HG02759 (cell line): Measurements from ENCODE around the gene NUBP1.
"Not testable (repeated sequence)": the region's sequence is repeated elsewhere in the genome, so short reads cannot be mapped to it uniquely, and the experiment has no call there.

Experiments
- ATAC-seq: cut with Tn5 transposase; IDR thresholded peaks from one replicate; pipeline ENCODE4 v1.9.1; 2021; ENCODE audit warnings: mild to moderate bottlenecking, moderate library complexity; ENCODE audit not compliant: unreplicated experiment

NUBP1 gene

DNA sequence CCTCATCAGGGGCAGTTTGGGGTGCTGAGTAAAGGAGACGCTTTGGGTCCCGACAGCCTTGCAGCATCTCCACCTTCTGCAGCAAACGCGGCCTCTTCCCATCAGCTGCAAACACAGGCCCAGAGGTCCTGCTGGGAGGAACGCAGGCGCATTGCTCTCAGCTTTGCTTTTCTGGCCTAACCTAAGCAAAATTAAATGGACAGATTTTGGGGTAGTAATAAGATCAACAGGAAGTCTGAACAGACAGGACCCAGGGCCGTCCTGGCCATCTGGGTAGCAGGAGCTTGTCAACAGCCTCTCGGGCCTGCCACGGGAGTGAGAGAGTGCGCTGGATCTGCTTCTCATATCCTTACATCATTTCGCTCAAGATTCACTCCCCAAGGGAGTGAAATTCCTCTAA lies 7.2 kb downstream of the NUBP1 start:
- no peak for ATAC-seq

DNA sequence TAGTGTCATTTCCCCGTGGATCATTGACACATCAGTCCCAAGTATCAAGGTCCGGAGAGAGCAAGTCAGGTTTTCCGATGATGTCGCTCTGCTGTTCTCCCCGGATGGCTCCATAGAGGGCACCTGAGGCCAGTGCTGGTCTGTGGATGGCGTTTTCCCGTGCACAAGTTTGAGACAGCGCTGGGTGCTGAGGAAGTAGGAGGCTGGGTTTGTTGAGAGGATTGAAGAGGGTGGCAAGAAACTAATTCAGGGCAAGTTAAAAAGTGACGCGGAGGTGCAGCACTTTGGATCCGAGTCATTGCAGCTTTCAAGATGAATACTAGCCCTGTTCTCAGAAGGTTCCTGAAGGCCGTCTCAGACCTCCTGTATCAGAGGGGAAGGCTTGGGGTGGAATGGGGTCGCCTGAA lies 7.7 kb downstream of the NUBP1 start:
- ATAC-seq: no peak

DNA sequence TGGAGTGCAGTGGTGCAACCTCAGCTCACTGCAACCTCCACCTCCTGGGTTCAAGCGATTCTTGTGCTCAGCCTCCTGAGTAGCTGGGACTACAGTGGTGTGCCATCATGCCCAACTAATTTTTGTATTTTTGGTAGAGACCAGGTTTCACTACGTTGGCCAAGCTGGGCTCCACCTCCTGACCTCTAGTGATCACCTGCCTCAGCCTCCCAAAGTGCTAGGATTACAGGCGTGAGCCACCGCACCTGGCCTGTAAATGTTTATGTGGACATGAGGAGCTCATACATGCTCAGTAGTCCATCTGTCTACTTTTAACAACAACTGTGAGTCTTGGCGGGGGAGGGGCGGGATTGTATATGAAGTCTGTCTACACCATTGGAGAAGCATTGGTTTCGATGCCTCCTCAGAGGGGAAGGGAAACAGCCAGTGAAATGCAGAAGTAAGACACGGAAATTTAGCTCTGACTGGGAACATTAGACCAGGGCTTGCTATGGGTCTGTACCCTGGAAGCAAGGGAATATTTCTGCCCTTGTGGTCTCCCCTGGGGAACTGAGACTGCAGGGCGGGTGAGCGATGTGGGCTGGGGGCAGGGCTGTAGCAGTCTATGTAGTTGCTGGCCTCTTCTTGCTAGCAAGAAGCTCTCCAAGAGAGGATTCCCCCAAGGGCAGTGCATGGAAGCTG lies 9.3 kb downstream of the NUBP1 start:
- peak; percentile 82 for ATAC-seq

DNA sequence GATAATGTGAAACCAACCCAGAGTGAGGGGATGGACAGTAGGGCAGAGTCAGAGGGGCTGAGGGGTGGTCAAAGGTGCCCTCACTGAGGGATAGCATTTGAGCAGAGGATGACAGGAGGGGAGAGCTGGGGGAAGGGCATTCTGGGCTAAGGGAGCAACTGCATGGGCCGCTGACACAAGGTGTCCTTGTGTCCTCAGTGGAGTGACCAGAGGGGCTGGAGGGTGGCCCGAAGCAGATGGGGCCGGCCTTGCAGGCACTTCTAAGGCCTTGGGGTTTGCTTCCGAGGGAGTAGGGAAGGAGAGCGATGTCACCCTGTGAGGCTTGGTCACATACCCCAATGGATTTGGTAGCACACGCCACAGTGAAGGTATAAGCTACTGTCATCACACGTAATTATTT lies 10.0 kb downstream of the NUBP1 start:
- ATAC-seq: no peak

DNA sequence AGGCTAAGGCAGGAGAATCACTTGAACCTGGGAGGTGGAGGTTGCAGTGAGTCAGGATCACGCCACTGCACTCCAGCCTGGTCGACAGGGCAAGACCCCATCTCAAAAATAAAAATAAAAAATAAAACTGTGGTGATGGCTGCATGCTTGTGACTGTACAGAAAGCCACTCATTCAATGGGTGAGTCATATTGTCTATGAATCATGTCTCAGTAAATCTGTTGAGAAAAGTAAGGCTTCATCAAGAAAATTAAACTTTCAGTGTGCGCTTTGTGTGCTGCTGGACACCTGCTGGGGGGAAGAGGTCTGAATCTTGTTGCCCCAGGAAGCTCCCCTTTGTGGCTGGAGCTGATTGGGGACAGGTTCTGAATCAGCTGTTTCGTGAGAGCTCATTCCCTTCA lies 11.3 kb downstream of the NUBP1 start:
- no peak for ATAC-seq

DNA sequence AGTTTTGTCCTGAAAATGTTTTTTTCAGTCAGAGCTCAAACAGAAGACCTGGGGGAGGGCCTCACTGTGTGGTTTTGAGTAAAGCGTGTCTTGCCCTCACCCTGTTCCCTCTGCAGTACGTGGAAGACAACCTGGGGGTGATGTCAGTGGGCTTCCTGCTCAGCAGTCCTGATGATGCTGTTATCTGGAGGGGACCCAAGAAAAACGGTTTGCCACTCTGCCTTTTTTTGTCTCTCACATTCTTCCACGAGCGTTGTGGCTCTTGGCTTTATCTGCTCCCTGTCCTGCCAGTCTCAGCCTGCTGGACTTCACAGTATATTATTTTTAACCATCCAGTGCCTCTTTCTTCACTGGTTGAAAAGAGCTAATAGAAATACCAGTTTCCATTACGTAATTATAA lies 12.9 kb downstream of the NUBP1 start:
- ATAC-seq: no peak

DNA sequence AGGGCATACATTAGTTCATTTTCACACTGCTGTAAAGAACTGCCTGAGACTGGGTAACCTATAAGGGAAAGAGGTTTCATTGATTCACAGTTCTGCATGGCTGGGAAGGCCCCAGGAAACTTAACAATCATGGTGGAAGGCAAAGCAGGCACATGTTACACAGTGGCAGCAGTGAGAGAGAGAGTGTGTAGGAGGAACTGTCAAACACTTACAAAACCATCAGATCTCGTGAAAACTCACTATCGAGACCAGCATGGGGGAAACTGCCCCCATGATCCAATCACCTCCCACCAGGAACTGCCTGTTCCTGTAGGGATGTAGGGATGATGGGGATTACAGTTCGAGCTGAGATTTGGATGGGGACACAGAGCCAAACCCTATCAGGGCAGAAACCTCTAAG lies 17.2 kb downstream of the NUBP1 start:
- no peak for ATAC-seq

DNA sequence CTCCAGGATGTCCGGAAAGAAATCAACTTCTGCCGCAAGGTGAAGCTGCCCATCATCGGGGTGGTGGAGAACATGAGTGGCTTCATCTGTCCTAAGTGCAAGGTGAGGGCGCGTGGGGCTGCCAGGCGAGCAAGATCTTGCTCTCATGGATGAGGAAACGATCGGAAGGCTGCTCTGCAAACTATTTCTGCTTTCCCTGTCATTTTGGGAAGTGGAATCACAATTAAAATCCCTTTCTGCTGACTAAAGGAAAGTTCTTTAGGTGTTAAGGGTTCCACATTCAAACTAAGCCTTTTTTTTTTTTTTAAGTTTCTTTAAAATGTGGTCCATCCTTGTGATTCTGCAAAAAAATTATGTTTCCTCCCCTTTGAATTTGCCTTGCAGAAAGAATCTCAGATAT lies 17.7 kb downstream of the NUBP1 start:
- no peak for ATAC-seq

DNA sequence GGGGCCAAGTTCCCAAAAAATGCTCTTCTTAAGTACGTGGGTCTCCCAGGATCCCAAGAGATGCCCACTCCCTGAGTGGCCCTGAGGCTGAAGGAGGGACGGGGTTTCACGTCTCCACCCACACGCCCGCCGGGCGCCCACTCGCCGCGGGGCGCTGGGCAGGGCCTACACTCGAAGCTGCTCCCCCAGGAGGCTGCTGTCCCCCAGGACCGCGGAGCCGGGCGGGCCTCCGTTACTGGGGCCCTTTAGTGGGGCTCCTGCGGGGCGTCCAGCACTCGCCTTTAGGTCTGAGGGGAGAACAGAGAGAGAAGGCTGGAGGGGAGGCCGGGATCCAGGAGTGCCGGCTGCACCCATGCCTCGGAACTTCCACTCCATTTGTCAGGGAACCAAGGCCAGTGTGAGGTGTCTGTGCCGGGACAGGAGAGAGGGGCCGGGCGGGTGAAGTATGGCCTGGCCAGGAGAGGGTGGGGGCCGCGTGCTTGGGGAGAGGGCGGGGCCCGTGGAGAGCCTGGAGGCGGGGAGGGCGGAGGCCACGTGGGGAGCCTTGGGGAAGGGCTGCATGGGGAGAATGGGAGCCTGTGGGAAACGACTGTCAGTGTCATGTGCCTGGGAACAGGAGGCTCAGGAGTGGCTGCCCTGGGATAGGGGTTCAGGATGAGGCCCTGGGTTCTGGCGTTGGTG lies 18.8 kb downstream of the NUBP1 start:
- ATAC-seq: no peak

DNA sequence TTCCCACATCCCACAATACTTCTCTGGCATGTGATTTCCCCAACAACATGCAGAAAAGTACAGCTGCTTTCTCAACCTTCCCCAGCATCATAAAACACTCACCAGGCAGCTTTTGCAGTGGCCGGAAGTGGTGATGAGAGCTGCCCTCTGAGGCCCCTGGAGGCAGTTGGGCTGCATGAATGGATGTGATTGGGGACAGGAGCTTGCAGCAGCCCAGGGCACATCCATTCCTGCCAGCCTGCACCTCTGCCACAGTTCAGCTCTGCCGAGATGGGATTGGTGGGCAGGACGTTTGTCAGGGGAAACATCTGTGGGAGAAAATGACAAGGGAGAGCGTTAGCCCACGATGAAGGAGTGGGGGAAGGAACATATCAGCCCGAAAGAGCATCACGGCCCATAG lies 19.8 kb downstream of the NUBP1 start:
- no peak for ATAC-seq

DNA sequence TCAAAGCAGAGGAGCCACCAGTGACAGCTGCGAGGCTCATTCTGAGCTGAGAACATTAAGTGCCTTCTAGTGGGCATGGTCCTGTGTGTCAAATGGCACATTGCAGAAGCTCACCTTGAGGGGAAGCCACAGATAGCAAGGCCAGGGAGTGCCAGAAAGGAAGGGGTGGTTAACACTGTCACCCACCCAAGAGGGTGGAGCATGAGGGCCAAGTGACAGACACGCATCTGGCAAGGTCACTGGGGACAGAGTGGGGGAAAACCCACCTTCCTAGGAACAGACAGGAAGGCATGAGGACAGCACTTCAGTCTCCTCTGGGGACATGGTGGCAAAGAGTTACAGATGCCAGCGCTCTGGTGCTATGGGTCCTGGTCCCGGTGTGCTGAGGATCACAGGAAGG lies 22.1 kb downstream of the NUBP1 start:
- peak; percentile 79 for ATAC-seq

DNA sequence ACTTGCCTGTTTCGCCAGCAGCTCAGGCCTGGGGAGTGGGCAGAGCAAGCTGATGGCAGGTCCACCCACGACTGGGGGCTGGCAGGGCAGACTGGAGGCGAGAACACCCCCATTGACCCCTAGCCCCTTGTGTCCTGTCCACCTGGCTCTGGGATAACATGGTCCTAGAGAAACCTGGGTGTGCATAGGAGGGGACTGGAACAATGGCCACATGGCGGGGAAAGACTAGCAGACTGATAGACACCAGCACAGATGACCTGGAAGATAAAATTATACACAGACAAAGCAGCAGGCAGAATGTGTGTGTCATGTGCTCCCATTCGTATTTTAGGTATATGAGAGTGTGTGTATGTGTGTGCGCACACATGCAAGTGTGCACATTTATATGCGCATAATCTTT lies 23.5 kb downstream of the NUBP1 start:
- no peak for ATAC-seq

DNA sequence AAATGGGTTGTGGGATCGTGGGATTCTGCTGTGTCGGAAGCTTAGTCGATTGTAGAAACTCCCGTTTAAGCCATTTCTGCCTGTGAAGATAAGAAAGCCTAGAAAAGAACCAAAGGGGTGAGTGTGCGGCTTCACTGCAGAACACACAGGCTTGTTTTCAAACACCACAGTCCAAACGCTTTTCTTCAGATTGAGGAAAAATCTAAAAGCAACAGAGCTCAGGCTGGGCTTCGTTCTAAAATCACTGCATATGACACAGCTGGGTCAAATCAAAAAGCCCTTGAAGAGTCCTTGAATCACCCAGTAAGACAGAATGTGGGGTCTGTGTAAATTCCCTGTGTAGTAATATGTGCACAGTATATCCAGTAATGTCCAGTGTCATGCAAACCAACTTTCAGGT lies 25.7 kb downstream of the NUBP1 start:
- ATAC-seq: no peak

DNA sequence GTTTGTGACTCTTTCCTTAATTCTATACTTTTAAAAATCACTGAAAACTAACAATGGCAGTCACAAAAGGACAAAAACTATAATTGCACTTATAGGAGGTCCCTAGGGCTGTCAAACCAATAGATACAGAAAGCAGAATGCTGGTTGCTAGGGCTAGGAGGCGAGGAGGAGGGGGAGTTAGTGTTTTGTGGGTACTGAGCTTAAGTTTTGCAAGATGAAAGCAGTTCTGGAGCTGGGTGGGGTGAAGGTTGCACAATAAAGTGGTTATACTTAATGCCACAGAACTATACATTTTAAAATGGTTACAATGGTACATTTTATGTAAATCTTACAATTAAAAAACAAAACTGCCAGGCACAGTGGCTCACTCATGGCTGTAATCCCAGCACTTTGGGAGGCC lies 27.3 kb downstream of the NUBP1 start:
- ATAC-seq: no peak

DNA sequence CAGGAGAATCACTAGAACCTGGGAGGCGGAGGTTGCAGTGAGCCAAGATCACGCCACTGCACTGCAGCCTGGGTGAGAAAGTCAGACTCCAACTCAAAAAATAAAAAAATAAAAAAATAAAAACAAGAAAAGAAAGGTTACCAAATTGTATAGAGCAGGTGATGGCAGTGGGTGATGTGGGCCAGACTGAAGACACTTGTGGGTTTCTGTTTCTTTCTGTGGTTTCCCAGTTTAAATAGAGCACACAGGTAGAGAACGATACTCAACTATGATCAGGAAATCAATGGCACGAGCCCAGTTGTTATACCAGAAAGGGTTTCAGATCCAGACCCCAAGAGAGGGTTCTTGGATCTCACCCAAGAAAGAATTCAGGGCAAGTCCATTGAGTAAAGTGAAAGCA lies 32.6 kb downstream of the NUBP1 start:
- ATAC-seq: peak; percentile 70

DNA sequence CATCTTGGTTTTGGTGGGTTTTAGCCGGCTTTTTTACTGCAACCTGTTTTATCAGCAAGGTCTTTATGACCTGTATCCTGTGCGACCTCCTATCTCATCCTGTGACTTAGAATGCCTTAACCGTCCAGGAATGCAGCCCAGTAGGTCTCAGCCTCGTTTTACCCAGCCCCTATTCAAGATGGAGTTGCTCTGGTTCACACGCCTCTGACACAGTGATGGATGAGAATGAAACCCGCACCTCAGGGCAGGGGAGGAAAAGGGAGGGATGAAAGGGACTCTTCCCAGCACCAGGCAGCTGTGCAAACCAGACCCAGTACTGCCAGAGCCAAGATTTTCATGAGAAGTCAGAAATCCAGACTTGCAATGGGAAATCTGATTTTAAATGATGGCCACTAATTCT lies 33.3 kb downstream of the NUBP1 start:
- ATAC-seq: not testable (repeated sequence)

DNA sequence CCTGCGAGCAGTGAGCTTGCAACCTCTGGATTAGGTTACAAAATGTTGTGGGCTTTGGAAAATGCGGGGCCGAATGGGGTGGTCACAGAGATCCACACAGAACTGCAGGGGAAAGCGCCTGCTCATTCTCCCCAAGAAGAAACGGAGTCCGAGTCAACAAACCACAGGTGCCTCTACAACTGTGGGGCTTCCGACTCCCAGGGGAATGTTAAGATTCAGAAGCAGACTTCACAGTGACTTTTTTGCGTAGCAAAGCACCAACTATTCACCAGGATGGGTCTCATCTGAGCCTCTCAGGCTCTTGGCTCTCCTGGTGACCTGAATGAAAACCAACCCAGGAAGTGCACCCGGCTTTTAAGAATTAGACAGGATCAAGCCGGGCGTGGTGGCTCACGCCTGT lies 33.7 kb downstream of the NUBP1 start:
- ATAC-seq: no peak

DNA sequence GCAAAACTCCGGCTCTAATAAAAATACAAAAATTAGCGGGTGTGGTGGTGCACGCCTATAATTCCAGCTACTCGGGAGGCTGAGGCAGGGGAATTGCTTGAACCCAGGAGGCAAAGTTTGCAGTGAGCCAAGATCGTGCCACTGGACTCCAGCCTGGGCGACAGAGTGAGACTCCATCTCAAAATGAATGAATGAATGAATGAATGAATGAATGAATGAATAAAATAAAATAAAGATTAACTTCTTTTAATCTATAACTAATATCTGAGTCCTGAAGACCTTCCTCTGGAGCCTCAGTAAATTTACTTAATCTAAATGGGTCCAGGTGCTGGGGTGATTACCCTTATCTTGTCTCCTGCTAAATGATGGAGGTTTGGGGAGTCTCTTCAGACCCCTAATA lies 36.3 kb downstream of the NUBP1 start:
- not testable (repeated sequence) for ATAC-seq

DNA sequence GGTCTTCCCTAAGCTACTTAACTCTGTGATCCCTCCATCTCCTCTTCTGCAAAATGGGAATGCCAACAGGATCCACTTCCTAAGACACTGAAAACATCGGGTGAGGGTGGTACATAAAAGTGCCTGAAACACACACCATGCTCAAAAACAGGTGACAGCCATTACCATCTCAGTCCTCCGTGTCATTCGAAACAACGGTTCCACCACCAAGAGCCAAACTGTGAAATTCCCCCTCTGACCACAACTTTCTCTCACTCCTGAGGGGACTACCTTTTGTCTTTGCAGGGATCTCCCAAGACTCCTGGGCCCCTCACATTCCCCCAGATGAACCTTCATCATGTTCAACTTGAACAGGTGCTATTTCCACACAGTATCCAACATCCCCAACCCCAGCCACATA lies 37.0 kb downstream of the NUBP1 start:
- ATAC-seq: peak; percentile 35

DNA sequence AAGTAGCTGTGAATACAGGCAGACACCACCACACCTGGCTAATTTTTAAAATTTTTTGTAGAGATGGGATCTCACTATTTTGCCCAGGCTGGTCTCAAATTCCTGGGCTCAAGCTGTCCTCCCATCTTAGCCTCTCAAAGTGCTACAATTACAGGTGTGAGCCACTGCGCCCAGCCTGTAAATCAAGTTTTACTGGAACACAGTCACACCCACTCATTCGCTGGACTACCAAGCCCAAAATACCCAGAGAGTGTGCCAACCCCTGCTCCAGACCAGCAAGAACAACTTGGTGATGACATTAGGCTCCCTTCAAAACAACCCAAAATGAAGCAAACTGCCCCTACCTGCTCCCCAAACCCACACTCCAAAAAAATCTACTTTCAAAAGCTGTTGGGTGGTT lies 39.0 kb downstream of the NUBP1 start:
- no peak for ATAC-seq

DNA sequence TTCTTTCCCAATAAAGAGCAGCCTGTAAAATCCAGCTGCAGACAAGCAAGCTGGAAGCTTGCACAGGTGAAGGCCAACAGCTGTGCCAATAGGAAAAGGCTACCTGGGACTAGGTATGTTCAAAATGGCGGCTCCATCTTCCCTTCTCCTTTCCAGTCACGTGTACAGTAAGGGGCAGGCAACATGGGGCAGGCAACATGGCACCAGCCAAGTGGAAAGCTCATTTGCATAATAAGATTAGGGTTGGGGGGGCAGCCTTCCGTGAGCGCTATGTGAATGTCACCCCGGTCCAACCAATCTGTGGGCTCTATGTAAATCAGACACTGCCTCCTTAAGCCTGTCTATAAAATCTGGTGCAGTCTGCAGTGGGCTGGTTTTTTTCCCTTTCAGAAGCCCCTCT lies 43.7 kb downstream of the NUBP1 start:
- ATAC-seq: no peak

DNA sequence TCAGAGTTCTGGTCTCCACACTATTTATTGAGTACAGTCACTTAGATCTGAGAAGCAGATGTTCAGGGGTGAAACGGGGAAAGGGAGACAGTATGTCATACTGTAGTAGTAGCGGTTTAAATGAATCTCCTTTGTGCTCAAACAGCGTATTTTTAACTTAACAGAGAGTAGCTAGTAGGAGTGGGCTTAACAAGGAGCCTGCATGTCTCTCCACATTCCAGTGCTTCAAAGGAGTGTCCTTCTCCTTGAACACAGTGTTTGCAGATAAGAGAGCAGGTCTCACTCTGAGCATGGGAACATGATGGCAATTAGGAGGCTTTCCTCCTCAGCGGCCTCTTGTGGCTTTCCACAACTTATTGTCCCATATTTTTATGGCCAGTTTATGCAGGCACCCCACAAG lies 45.0 kb downstream of the NUBP1 start:
- not testable (repeated sequence) for ATAC-seq

DNA sequence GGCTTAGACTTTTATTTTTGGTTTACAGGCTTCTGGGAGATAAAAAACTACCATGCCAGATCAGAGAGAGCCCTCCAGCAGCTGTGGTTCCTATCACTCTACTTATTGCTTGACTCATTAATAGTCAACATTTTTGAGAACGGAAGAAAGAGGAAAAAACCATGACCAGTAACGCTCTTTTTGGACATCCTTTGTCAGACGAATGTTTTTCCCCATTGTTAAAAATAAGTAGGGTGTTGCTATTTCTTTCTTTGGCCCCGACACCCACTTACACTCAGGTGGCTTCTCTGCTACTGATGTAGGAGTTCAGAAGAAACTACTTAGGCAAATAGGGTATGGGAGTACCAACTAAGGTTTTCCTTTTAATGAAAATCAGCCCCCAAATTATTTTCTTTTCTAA lies 47.4 kb downstream of the NUBP1 start:
- peak; percentile 70 for ATAC-seq
